Measurements from ENCODE around the gene CNPY2. TPM values are rescaled to one million over a fixed set of nuclear protein-coding genes. Genes with fewer than 3 reads are reported as not detected.
A peak's percentile ranks its signal among the peaks of the same experiment; 100 is the strongest.
"Not testable (repeated sequence)": the region's sequence is repeated elsewhere in the genome, so short reads cannot be mapped to it uniquely, and the experiment has no call there.

The CNPY2 gene
- total and polyA plus RNA-seq, 8 donors = 126 to 168 (median 146) TPM

- intact Hi-C loops (cut with DNase I) = no loop called here
- Histone ChIP-seq H3K36me3 (peaks cover 0 to 100% of the 10 kb centered on the region in 2 donors), H3K27ac (no peak overlapping the region), H3K9me3 (no peaks in the 10 kb centered on the region), H3K4me3 (no peak overlapping the region), H3K27me3 (no peaks in the 10 kb centered on the region), H3K4me1 (no peaks in the 10 kb centered on the region)
- no peak for ATAC-seq
- no peak for DNase-seq
- TF ChIP-seq, protein P1, sequence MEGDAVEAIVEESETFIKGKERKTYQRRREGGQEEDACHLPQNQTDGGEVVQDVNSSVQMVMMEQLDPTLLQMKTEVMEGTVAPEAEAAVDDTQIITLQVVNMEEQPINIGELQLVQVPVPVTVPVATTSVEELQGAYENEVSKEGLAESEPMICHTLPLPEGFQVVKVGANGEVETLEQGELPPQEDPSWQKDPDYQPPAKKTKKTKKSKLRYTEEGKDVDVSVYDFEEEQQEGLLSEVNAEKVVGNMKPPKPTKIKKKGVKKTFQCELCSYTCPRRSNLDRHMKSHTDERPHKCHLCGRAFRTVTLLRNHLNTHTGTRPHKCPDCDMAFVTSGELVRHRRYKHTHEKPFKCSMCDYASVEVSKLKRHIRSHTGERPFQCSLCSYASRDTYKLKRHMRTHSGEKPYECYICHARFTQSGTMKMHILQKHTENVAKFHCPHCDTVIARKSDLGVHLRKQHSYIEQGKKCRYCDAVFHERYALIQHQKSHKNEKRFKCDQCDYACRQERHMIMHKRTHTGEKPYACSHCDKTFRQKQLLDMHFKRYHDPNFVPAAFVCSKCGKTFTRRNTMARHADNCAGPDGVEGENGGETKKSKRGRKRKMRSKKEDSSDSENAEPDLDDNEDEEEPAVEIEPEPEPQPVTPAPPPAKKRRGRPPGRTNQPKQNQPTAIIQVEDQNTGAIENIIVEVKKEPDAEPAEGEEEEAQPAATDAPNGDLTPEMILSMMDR (IDR thresholded peaks at IDR 0.05) = no peak
Measured at GRCh38 chr12:56278905-56279304, 36.9 kb downstream of the CNPY2 start.

DNA sequence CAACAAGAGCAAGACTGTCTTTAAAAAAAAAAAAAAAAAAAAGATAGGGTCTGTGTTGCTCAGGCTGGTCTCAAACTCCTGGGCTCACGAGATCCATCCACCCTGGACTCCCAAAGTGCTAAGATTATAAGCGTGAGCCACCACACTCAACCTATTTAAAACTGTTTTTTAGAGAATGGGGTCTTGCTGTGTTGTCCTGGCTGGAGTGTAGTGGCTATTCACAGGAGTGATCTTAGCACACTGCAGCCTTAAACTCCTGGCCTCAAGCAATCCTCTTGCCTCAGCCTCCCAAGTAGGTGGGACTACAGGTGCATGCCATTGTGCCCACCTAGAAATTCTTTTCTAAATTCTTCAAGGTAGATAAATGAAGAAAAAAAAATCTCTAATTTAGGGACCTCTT lies 41.5 kb downstream of the CNPY2 start:
- peaks cover 0 to 91% of the 10 kb centered on the region in 2 donors for H3K36me3 ChIP-seq
- H3K4me1 ChIP-seq = no peaks in the 10 kb centered on the region
- no peaks in the 10 kb centered on the region for H3K9me3 ChIP-seq
- no peak for ATAC-seq
- no peak overlapping the region for H3K4me3 ChIP-seq
- intact Hi-C loops (cut with DNase I) = no loop called here
- TF ChIP-seq, protein P1 (IDR thresholded peaks at IDR 0.05) = no peak
- H3K27ac ChIP-seq = no peak overlapping the region
- DNase-seq = no peak
- H3K27me3 ChIP-seq = no peaks in the 10 kb centered on the region

GRCh38 chr12:56272468-56272867 lies 43.3 kb downstream of the CNPY2 start:
- H3K4me1 ChIP-seq; DNase-seq; H3K9me3 ChIP-seq; intact Hi-C loops (cut with DNase I); H3K27me3 ChIP-seq; H3K27ac ChIP-seq; H3K4me3 ChIP-seq; ATAC-seq: not testable (repeated sequence)
- peaks cover 0 to 72% of the 10 kb centered on the region in 2 donors for H3K36me3 ChIP-seq

DNA sequence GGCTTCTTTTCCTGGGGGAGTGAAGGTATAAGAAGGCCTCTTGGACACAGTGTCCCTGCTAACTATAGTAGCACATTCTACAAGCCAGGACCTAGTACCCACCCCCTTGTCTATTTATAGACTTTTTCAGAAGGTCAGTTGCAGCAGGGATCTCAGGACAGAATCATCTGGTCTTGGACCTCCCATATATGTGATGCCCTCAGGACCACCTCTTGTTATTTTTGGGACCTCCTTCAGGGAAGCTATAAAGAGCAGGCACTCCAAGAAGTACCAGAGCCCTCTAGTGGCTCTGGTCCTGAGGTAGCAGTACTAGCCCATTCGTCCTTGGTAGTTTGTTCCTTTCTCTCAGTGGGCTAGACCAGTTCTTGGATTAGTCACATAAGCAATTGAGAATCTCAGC lies 44.8 kb downstream of the CNPY2 start:
- Histone ChIP-seq H3K27me3 (no peaks in the 10 kb centered on the region), H3K9me3 (no peaks in the 10 kb centered on the region), H3K36me3 (peaks cover 0 to 58% of the 10 kb centered on the region in 2 donors), H3K4me1 (peaks cover 4 to 13% of the 10 kb centered on the region in 2 donors), H3K27ac (no peak overlapping the region), H3K4me3 (no peak overlapping the region)
- peak in 1 of 4 donors; percentile 19 for DNase-seq
- no peak for ATAC-seq
- intact Hi-C loops (cut with DNase I) = no loop called here
- TF ChIP-seq, protein P1 (IDR thresholded peaks at IDR 0.05) = no peak

DNA sequence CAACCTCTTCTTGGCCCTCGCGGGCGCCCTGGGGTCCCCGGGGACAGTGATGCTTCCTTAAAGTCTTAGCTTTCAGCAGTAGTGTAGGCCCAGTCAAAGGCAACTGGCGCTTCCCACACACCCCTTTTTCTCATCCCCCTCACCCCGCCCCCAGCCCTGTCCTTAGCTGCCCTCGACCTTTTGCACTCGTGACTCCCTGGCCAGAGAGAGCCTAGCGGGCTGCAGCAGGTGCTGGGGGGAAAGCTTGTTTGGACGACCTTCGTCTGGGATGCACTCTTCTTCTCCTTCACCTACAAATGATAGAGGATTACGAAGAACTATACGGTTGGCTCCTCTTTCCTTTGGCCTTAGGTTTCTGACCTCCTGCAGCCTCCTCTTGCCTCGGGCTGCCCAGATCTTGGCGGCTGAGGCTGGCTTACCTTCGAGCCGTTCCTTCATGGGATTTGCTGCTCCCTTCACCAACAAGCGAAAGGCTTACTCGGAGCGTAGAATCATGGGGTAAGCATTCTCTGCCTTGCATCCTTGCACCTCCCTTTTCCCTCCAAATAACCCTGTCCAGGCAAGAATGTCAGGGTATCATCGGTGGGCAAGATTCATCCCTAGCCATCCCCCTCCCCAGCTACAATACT lies 48.2 kb downstream of the CNPY2 start:
- H3K9me3 ChIP-seq = no peaks in the 10 kb centered on the region
- peak overlapping the region; percentile 93 to 94 for H3K27ac ChIP-seq
- DNase-seq (no peak), ATAC-seq (peak; percentile 19)
- peak overlapping the region; percentile 68 to 79 for H3K4me3 ChIP-seq
- peaks cover 4 to 18% of the 10 kb centered on the region in 2 donors for H3K4me1 ChIP-seq
- intact Hi-C loops (cut with DNase I) = no loop called here
- no peaks in the 10 kb centered on the region for H3K27me3 ChIP-seq
- H3K36me3 ChIP-seq = peaks cover 0 to 23% of the 10 kb centered on the region in 2 donors
- TF ChIP-seq, protein P1 (IDR thresholded peaks at IDR 0.05) = no peak
